Measurements from ENCODE around the gene CHCHD6.

CHCHD6 gene

DNA sequence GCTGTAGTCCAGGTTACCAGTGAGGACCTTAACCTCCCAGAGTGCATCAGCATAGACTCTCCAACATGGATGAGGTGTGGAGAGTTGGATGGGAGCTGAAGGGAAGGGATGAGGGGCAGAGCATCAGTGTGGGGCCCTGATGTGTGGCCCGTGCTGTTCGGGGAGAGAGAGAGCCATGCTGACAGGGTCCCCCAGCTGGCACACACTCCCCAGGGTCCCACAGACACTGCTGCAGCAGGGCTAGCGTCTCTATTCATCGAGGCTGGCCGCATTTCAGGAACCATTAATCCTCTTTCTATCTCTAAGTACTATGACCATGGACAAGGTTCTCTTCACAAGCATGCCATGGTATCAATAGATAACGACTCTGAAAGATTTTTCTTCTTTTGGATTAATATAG, 192.9 kb downstream of the CHCHD6 start:
- Histone ChIP-seq H3K9me3 (ENCODE audit: control insufficient read depth, low read depth, low read length) (no peaks in the 10 kb centered on the region), H3K4me3 (ENCODE audit: low read length) (no peak overlapping the region), H3K27ac (ENCODE audit: low read length) (no peak overlapping the region), H3K9ac (ENCODE audit: low read length) (no peak overlapping the region), H3K4me1 (ENCODE audit: control insufficient read depth, low read depth, low read length) (peaks cover 8% of the 10 kb centered on the region), H3K27me3 (ENCODE audit: control insufficient read depth, insufficient read depth, low read length) (no peaks in the 10 kb centered on the region), H3K36me3 (ENCODE audit: control insufficient read depth, low read depth, low read length) (no peaks in the 10 kb centered on the region)

GRCh38 chr3:126897943-126898342, 193.9 kb downstream of the CHCHD6 start:
- Histone ChIP-seq H3K36me3 (ENCODE audit: control insufficient read depth, low read depth, low read length) (no peaks in the 10 kb centered on the region), H3K27ac (ENCODE audit: low read length) (no peak overlapping the region), H3K27me3 (ENCODE audit: control insufficient read depth, insufficient read depth, low read length) (no peaks in the 10 kb centered on the region), H3K4me3 (ENCODE audit: low read length) (no peak overlapping the region), H3K9ac (ENCODE audit: low read length) (no peak overlapping the region), H3K9me3 (ENCODE audit: control insufficient read depth, low read depth, low read length) (no peaks in the 10 kb centered on the region), H3K4me1 (ENCODE audit: control insufficient read depth, low read depth, low read length) (peaks cover 8% of the 10 kb centered on the region)

DNA sequence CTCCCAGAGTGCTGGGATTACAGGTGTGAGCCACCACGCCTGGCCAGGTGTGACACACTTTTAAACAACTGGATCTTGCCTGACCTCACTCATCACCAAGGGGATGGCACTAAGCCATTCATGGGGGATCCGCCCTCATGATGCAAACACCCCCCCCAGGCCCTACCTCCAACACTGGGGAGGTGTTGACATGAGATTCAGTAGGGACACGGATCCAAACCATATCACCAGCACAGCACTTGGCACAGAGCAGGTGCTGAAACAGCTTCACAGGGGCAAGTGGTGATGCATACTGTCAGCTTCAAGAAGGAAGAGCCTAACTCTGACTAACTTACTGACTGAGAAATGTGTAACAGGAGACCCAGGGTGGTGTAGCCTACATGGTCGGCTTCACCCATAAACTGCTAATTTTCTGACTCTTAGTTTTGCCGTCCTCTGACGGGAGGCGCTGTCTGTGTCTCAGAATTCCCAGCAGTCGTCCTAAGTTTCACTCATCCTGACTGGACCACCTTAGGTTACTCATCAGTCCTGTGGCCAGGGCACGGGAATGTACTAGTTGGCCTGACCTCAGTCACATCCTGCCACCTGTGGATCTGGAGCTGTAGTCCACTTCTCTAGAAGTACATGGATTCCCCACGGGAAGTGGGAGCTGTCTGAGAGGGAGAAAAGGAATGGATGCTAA, 197.0 kb downstream of the CHCHD6 start:
- H3K27me3 ChIP-seq (ENCODE audit: control insufficient read depth, insufficient read depth, low read length) = no peaks in the 10 kb centered on the region
- H3K9ac ChIP-seq (ENCODE audit: low read length) = no peak overlapping the region
- no peak overlapping the region for H3K4me3 ChIP-seq (ENCODE audit: low read length)
- H3K36me3 ChIP-seq (ENCODE audit: control insufficient read depth, low read depth, low read length) = no peaks in the 10 kb centered on the region
- no peaks in the 10 kb centered on the region for H3K9me3 ChIP-seq (ENCODE audit: control insufficient read depth, low read depth, low read length)
- H3K4me1 ChIP-seq (ENCODE audit: control insufficient read depth, low read depth, low read length) = no peaks in the 10 kb centered on the region
- no peak overlapping the region for H3K27ac ChIP-seq (ENCODE audit: low read length)

DNA sequence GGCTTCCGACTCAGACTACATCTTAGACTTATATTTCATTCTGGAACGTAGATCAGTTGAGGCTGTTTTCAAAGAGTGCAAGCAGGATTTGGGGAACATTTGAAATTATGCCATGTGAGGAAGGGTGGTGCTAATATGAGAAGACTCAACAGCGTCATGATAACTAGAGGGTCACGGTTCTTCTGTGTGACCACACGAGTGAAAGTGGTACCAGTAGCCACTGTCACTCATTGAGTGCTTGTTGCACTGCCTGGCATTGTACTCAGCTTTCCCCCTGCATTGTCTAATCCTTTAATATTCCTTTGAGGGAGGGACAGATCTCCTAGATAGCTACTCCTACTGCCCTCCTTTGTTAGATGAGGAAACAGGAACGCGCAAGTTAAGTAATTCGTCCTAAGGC, 197.6 kb downstream of the CHCHD6 start:
- no peaks in the 10 kb centered on the region for H3K27me3 ChIP-seq (ENCODE audit: control insufficient read depth, insufficient read depth, low read length)
- H3K4me1 ChIP-seq (ENCODE audit: control insufficient read depth, low read depth, low read length) = no peaks in the 10 kb centered on the region
- H3K4me3 ChIP-seq (ENCODE audit: low read length) = no peak overlapping the region
- no peaks in the 10 kb centered on the region for H3K9me3 ChIP-seq (ENCODE audit: control insufficient read depth, low read depth, low read length)
- no peaks in the 10 kb centered on the region for H3K36me3 ChIP-seq (ENCODE audit: control insufficient read depth, low read depth, low read length)
- no peak overlapping the region for H3K9ac ChIP-seq (ENCODE audit: low read length)
- H3K27ac ChIP-seq (ENCODE audit: low read length) = no peak overlapping the region

GRCh38 chr3:126903521-126903920, 199.5 kb downstream of the CHCHD6 start:
- H3K9me3 ChIP-seq (ENCODE audit: control insufficient read depth, low read depth, low read length) = no peaks in the 10 kb centered on the region
- H3K9ac ChIP-seq (ENCODE audit: low read length) = no peak overlapping the region
- no peaks in the 10 kb centered on the region for H3K4me1 ChIP-seq (ENCODE audit: control insufficient read depth, low read depth, low read length)
- no peaks in the 10 kb centered on the region for H3K27me3 ChIP-seq (ENCODE audit: control insufficient read depth, insufficient read depth, low read length)
- H3K27ac ChIP-seq (ENCODE audit: low read length) = no peak overlapping the region
- no peak overlapping the region for H3K4me3 ChIP-seq (ENCODE audit: low read length)
- no peaks in the 10 kb centered on the region for H3K36me3 ChIP-seq (ENCODE audit: control insufficient read depth, low read depth, low read length)

DNA sequence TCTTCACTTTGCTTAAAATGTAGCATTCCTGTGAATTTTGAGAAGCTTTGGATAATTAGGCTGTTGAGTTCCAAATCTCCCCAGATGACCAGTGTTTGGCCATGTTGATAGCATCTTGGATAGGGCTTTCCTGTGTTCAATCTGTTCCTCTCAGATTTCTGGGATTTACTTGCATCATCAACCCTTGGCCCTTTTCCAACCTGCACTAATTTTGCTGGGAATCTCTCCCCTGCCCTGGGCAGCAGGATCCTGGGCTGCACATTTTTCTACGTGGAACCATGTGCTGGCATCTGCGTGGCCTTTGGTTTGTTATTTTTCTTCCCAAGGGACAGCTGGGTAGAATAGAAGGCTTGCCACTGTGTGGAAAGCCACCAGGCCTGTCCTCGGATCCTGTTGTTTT, 203.5 kb downstream of the CHCHD6 start:
- no peaks in the 10 kb centered on the region for H3K4me1 ChIP-seq (ENCODE audit: control insufficient read depth, low read depth, low read length)
- no peak overlapping the region for H3K9ac ChIP-seq (ENCODE audit: low read length)
- H3K4me3 ChIP-seq (ENCODE audit: low read length) = no peak overlapping the region
- H3K36me3 ChIP-seq (ENCODE audit: control insufficient read depth, low read depth, low read length) = no peaks in the 10 kb centered on the region
- no peaks in the 10 kb centered on the region for H3K9me3 ChIP-seq (ENCODE audit: control insufficient read depth, low read depth, low read length)
- H3K27me3 ChIP-seq (ENCODE audit: control insufficient read depth, insufficient read depth, low read length) = no peaks in the 10 kb centered on the region
- no peak overlapping the region for H3K27ac ChIP-seq (ENCODE audit: low read length)

GRCh38 chr3:126908752-126909275, 204.8 kb downstream of the CHCHD6 start:
- Histone ChIP-seq H3K27me3 (ENCODE audit: control insufficient read depth, insufficient read depth, low read length) (no peaks in the 10 kb centered on the region), H3K36me3 (ENCODE audit: control insufficient read depth, low read depth, low read length) (no peaks in the 10 kb centered on the region), H3K27ac (ENCODE audit: low read length) (no peak overlapping the region), H3K9me3 (ENCODE audit: control insufficient read depth, low read depth, low read length) (no peaks in the 10 kb centered on the region), H3K4me3 (ENCODE audit: low read length) (no peak overlapping the region), H3K4me1 (ENCODE audit: control insufficient read depth, low read depth, low read length) (no peaks in the 10 kb centered on the region), H3K9ac (ENCODE audit: low read length) (no peak overlapping the region)

DNA sequence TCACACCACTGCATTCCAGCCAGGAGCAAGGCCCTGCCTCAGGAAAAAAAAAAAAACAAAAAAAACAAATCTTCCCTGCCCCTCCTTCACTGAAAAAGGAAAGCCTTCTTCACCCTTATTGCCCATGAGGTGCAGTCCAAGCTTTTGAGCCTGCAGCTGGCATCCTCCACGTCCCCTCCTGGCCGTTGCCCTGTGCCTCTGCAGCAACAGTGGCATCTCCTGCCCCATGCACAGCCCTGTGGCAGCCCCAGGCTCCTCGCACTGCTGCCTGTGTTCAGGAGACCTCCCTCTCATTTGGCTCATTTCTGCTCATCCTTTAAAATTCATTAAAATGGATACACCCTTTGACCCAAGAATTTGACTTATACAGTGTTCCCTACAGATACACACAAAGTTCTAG, 206.2 kb downstream of the CHCHD6 start:
- Histone ChIP-seq H3K27me3 (ENCODE audit: control insufficient read depth, insufficient read depth, low read length) (no peaks in the 10 kb centered on the region), H3K27ac (ENCODE audit: low read length) (no peak overlapping the region), H3K4me3 (ENCODE audit: low read length) (no peak overlapping the region), H3K9ac (ENCODE audit: low read length) (no peak overlapping the region), H3K9me3 (ENCODE audit: control insufficient read depth, low read depth, low read length) (no peaks in the 10 kb centered on the region), H3K36me3 (ENCODE audit: control insufficient read depth, low read depth, low read length) (no peaks in the 10 kb centered on the region), H3K4me1 (ENCODE audit: control insufficient read depth, low read depth, low read length) (no peaks in the 10 kb centered on the region)

DNA sequence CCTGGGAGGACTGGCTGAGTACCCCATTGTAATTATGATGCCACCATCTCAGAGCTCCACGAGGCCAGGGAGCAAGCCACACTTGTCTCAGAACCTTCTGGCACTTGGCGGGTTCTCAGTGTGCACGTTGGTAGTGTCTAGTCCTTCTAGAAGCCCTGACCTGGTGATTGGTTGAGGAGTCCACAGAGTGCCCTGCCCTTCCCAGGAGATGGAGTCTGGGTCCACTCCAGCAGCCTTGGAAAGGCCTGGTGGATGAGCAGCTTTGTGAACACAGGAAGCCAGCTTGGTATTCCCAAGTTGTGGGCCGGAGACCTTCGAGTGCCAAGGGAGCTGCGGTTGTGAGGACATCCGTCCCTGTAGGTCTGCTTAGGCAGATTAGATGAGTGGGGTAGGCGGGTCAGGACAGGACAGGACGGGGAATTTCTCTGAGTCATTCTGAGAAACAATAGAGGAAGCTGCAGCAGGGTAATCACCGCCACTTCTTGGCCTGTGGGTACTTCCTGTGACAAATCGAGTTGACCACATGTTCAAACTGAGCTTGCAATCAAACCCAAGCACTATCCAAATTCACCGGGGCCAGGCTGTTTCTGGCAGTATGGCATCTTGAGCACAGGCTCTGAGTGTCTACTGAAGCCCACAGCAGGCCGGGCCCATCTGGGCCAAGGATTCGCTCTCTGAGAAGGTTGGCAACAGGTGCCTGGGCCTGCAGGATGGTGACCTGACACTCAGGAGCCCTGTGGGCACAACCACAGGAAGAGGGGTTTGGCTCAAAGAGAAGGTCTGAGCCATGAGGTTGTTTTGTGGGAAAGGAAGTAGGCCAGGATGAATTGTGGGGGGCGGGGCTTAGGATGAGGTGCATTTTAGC, 207.4 kb downstream of the CHCHD6 start:
- no peak overlapping the region for H3K27ac ChIP-seq (ENCODE audit: low read length)

DNA sequence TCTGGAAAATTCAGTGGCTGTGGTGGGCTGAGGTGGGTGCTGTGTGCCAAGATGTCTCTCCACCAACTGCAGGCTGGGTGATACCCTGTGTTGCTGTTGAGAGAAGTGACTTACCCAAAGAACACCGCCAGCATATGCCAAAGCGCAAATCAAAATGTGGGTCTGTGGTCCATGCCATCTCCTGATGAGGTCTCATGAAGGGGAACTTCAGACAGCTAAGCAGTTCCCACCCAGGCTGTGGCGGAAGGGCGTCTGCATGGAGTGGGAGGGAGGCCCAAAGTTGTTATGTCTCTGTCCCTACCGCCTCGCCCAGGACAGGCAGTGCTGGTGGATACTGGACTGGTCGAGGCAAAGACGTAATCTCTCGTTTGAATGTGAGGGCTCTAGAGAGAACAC, 208.0 kb downstream of the CHCHD6 start:
- Histone ChIP-seq H3K9ac (ENCODE audit: low read length) (no peak overlapping the region), H3K27me3 (ENCODE audit: control insufficient read depth, insufficient read depth, low read length) (no peaks in the 10 kb centered on the region), H3K27ac (ENCODE audit: low read length) (no peak overlapping the region), H3K36me3 (ENCODE audit: control insufficient read depth, low read depth, low read length) (no peaks in the 10 kb centered on the region), H3K4me1 (ENCODE audit: control insufficient read depth, low read depth, low read length) (no peaks in the 10 kb centered on the region), H3K4me3 (ENCODE audit: low read length) (no peak overlapping the region), H3K9me3 (ENCODE audit: control insufficient read depth, low read depth, low read length) (no peaks in the 10 kb centered on the region)

More for the DNA sequence above, 207.4 kb downstream of the CHCHD6 start:
- Histone ChIP-seq H3K27me3 (ENCODE audit: control insufficient read depth, insufficient read depth, low read length) (no peaks in the 10 kb centered on the region), H3K9me3 (ENCODE audit: control insufficient read depth, low read depth, low read length) (no peaks in the 10 kb centered on the region), H3K36me3 (ENCODE audit: control insufficient read depth, low read depth, low read length) (no peaks in the 10 kb centered on the region), H3K9ac (ENCODE audit: low read length) (no peak overlapping the region), H3K4me3 (ENCODE audit: low read length) (no peak overlapping the region), H3K4me1 (ENCODE audit: control insufficient read depth, low read depth, low read length) (no peaks in the 10 kb centered on the region)

DNA sequence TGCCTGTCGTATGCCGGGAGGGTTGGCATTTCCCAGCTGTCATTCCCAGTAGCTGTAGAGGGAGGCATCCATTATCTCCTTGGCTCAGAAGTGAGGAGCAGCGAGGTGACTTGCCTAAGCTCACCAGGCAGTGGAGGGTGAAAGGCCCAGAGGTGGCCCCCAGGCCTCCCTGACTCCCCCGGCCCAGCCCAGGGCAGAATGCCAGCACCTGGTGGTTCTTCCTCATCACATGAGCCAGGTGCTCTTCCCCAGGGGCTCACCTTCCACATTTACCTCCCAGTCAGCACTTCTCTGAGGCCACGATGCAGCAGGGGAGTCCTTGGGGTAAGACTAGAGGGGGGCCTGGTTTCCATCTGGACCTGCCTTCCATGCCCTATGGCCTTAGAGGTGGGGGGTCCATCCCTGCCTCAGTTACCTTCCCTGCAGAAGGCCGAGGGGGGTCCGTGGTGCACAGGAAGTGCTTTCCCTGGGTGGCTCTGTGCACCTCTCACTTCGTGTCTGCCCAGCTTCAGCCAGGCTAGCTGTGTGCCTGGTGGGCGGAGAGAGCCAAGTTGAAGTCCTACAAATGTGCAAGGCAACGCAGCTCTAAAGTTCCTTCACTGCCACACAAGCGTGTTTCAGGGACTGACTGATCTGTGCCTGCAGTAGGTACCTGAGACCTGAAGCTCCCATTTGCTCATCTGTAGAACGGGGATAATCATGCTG, 208.6 kb downstream of the CHCHD6 start:
- Histone ChIP-seq H3K4me3 (ENCODE audit: low read length) (no peak overlapping the region), H3K9me3 (ENCODE audit: control insufficient read depth, low read depth, low read length) (no peaks in the 10 kb centered on the region), H3K36me3 (ENCODE audit: control insufficient read depth, low read depth, low read length) (no peaks in the 10 kb centered on the region), H3K9ac (ENCODE audit: low read length) (no peak overlapping the region), H3K4me1 (ENCODE audit: control insufficient read depth, low read depth, low read length) (no peaks in the 10 kb centered on the region), H3K27me3 (ENCODE audit: control insufficient read depth, insufficient read depth, low read length) (no peaks in the 10 kb centered on the region), H3K27ac (ENCODE audit: low read length) (no peak overlapping the region)
